Upper lobe of left lung (tissue), 4 donors: ENCODE measurements around the gene HOXA5.

Source experiments
- POLR2A ChIP-seq, 4 donors: fragments of 450-650 bp; IDR thresholded peaks; one replicate each; pipeline ENCODE4 v1.5.1; 2016 to 2017; ENCODE audit warnings: antibody characterized with exemption in 4 of 4, mild to moderate bottlenecking in 2 of 4
- POLR2AphosphoS5 ChIP-seq, 2 donors: sonication (generic); formaldehyde crosslinking; IDR thresholded peaks; one replicate each; pipeline ENCODE4 v1.5.1; 2017; ENCODE audit warnings: antibody characterized with exemption in 2 of 2
- TF ChIP-seq, protein P1 (sequence below), 6 experiments: fragments of 450-650 bp in 4 of 6; fragments of 200-600 bp in 2 of 6; sonication (generic) in 2 of 6; IDR thresholded peaks; one replicate each; pipeline ENCODE4 v1.5.1; 2016 to 2019; ENCODE audit warnings: antibody characterized with exemption in 6 of 6

DNA sequence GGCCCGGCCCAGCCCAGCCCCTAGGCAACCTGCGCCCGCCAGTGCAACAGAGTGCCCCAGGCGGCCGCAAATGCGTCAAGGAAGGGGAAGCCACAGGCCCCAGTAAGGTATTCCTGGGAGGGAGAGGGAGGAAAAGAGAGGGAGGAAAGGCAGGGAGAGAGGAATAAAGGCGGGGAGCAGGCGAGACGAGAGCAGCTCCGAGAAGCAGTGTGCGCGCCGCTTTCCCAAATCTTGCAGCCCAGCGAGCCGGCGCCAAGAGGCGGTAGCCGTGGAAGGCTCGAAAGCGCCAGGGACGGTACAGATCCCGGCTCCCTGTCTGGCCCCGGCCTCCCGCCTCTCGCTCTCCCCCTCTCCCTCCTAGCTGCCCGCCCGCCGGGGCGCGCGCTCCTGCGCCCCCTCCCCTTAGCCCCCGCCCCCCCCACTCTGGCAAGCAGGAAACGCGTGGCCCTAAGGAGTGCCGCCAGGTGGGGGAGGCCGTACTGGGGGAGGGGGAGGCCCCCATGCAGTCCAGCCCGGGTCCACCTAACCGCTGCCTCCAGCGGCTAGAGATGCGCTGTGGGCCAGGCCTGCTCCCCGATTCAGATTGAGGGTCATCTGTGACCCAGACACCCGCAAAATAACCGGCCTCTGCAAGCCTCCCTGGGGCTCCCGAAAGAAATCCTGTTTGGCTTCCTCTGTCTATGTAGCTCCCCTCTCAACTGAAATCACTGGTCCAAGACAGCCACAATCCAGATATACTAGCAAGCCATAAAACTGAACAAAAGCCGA, 26.4 kb upstream of the HOXA5 start:
- TF ChIP-seq, protein P1, sequence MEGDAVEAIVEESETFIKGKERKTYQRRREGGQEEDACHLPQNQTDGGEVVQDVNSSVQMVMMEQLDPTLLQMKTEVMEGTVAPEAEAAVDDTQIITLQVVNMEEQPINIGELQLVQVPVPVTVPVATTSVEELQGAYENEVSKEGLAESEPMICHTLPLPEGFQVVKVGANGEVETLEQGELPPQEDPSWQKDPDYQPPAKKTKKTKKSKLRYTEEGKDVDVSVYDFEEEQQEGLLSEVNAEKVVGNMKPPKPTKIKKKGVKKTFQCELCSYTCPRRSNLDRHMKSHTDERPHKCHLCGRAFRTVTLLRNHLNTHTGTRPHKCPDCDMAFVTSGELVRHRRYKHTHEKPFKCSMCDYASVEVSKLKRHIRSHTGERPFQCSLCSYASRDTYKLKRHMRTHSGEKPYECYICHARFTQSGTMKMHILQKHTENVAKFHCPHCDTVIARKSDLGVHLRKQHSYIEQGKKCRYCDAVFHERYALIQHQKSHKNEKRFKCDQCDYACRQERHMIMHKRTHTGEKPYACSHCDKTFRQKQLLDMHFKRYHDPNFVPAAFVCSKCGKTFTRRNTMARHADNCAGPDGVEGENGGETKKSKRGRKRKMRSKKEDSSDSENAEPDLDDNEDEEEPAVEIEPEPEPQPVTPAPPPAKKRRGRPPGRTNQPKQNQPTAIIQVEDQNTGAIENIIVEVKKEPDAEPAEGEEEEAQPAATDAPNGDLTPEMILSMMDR (IDR thresholded peaks at IDR 0.05) = no peak
- TF ChIP-seq POLR2A (IDR thresholded peaks at IDR 0.05) (no peak), POLR2AphosphoS5 (IDR thresholded peaks at IDR 0.05) (no peak)
